Hematopoietic multipotent progenitor cell treated with erythropoietin and hydrocortisone succinate and interleukin-3 and kit ligand, for 6 days (in vitro differentiated cells): ENCODE data around the gene RASEF.
A peak's percentile ranks its signal among the peaks of the same experiment; 100 is the strongest.
"Not testable (repeated sequence)": the region's sequence is repeated elsewhere in the genome, so short reads cannot be mapped to it uniquely, and the experiment has no call there.

Experiments
- DNase-seq: peaks from one replicate; pipeline ENCODE4 v3.0.0-alpha.2; 2015

The RASEF gene

GRCh38 chr9:82969291-82969690 lies 93.7 kb downstream of the RASEF start:
- DNase-seq: no peak

GRCh38 chr9:82968816-82969215 lies 94.1 kb downstream of the RASEF start:
- DNase-seq: no peak

GRCh38 chr9:82968388-82968787 lies 94.6 kb downstream of the RASEF start:
- DNase-seq: no peak

GRCh38 chr9:82961504-82962125 lies 101.3 kb downstream of the RASEF start:
- peak; percentile 92 for DNase-seq

GRCh38 chr9:82957529-82958379 lies 105.2 kb downstream of the RASEF start:
- DNase-seq: no peak

- no peak for DNase-seq
Observed at GRCh38 chr9:82949203-82949602, 113.7 kb downstream of the RASEF start.

- no peak for DNase-seq
Observed at GRCh38 chr9:82940376-82940775, 122.6 kb downstream of the RASEF start.

- no peak for DNase-seq
Observed at GRCh38 chr9:82939451-82939850, 123.5 kb downstream of the RASEF start.

- no peak for DNase-seq
Observed at GRCh38 chr9:82938426-82939218, 124.3 kb downstream of the RASEF start.

- DNase-seq: not testable (repeated sequence)
Observed at GRCh38 chr9:82936561-82936960, 126.4 kb downstream of the RASEF start.

GRCh38 chr9:82934949-82935348 lies 128.0 kb downstream of the RASEF start:
- no peak for DNase-seq

- not testable (repeated sequence) for DNase-seq
Observed at GRCh38 chr9:82934025-82934424, 128.9 kb downstream of the RASEF start.

GRCh38 chr9:82930116-82930515 lies 132.8 kb downstream of the RASEF start:
- DNase-seq: no peak
